Stimulated activated CD8-positive, alpha-beta memory T cell treated with anti-CD3 and anti-CD28 coated beads, Interleukin-2, amount 100 ng/mL, for 48 hours (primary cell): ENCODE results near the gene IL13RA2.

Experiments used
- DNase-seq, 2 donors: peaks; one replicate each; pipeline ENCODE4 v3.0.0-alpha.2; 2020; ENCODE audit warnings: low read depth in 2 of 2

Gene IL13RA2

DNA sequence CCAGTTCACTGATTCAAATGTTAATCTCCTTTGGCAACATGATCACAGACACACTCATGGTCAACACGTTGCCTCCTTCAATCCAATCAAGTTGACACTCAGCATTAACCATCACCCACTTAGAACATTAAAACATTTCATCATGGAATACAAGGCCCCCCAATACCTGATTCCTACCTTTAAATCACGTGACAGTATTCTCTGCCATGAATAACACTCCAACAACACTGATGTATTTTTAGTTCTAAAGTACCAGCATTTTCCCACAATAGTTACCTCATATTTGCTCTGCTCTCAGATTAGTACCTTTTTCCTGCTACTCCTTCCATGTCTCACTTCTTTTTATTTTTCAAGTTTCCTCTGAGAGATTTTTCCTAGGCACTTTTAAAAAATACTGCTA, 19.6 kb downstream of the IL13RA2 start:
- no peak for DNase-seq

- DNase-seq: no peak
These were observed 31.3 kb downstream of the IL13RA2 start for GRCh38 chrX:114985967-114986592.

DNA sequence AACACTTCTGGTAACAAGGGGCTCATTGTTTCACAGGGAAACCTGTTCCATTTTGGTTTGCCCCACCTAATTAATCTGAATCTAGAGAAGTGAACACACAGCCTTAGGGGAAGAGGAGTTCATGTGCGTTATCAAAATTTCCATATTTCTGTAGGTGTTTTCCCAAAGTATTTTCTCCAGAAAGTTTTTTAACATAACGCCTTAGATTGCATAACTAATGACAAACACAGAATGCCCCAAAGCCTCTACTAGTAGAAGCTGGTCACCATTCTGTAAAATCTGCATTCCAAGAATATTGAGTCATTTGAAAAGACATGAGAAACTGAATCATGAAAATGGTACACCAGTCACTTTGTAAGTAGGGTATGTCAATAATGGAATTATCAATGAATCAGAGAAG, 41.1 kb downstream of the IL13RA2 start:
- DNase-seq: no peak

GRCh38 chrX:114973013-114973412, 44.4 kb downstream of the IL13RA2 start:
- DNase-seq: no peak

- no peak for DNase-seq
These were observed 46.6 kb downstream of the IL13RA2 start for GRCh38 chrX:114970806-114971205.

DNA sequence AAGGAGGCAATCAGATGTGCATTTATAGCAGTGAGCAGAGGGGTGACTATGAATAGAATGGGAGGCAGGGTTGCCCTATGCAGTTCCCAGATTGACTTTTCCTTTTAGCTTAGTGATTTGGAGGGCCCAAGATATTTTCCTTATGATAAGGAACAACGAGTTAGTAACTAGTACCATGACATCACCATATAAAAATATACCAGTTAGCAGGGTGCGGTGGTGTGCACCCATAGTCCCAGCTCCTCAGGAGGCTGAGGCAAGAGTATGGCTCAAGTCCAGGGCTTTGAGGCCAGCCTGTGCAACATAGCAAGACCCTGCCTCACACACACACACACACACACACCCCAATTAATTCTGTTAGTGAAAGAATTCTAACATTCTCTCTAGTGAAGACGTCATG, 53.0 kb downstream of the IL13RA2 start:
- no peak for DNase-seq

GRCh38 chrX:114962209-114962608, 55.2 kb downstream of the IL13RA2 start:
- no peak for DNase-seq

DNA sequence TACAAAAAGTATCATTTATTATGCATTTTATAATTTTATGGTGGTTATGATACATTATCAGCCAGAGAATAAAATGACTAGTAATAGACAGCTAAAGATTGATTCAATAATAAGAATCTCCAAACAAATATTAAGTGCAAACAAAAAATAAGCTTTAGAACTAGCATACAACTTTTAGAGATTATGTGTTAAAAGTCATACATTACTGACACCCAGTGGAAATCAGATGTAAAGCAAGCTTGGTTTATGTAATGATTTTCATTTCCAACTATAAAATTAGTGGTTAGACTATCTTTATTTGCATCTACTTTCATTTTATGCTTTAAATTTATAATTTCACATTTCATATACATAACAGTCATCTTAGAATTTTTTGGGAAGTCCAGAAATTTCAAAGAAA, 57.7 kb downstream of the IL13RA2 start:
- no peak for DNase-seq
